ENCODE measurements around the gene GSE1. TPM values are rescaled to one million over a fixed set of nuclear protein-coding genes. Genes with fewer than 3 reads are reported as not detected.

Gene GSE1
- total and polyA plus RNA-seq, 2 experiments from 2014 or later = 32.4 to 135 TPM

DNA sequence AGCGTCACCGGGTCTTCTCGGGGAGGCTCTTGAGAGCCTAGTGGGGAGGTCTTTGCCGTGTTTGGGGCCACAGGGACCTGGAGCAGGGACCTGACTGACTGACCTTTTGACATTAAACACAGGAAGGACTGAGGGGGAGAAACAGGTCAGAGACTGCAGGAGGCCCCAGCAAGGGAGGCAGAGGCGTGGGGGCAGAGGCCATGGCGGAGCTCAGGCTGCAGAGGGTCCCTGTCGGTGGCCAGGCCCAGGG lies 41.6 kb upstream of the GSE1 start:
- Histone ChIP-seq H3K27me3 (ENCODE audit: insufficient read depth) (no peaks in the 10 kb centered on the region), H3K4me3 (no peak overlapping the region), H4K20me1 (replicated peaks; ENCODE audit: insufficient read depth) (no peaks in the 10 kb centered on the region; the same call in 1 of the 2 replicates), H2AFZ (no peak overlapping the region), H3K4me1 (ENCODE audit: insufficient read depth) (peaks cover 65% of the 10 kb centered on the region), H3F3A (replicated peaks; ENCODE audit: low read depth) (peaks cover 35% of the 10 kb centered on the region), H3K4me2 (0 out of 2 replicates have a peak overlapping the region, but pooled peaks have one; percentile 74), H3K79me2 (replicated peaks; ENCODE audit: insufficient read depth) (peaks cover 85% of the 10 kb centered on the region), H3K9me2 (ENCODE audit: insufficient read depth) (no peaks in the 10 kb centered on the region), H3K36me3 (ENCODE audit: insufficient read depth) (no peaks in the 10 kb centered on the region), H3K27ac (ENCODE audit: low read depth) (no peak overlapping the region)
- Mint-ChIP-seq H3K27ac (no peak overlapping the region), H3K4me3 (no peak overlapping the region), H3K4me1 (peaks cover 75% of the 10 kb centered on the region), H3K27me3 (ENCODE audit: insufficient read depth, low read depth, poor library complexity) (peaks cover 23% of the 10 kb centered on the region), H3K36me3 (ENCODE audit: low read depth) (peaks cover 14% of the 10 kb centered on the region), H3K9me3 (peaks cover 6% of the 10 kb centered on the region)
- TF ChIP-seq CREB1 (CRISPR knock-in tag; IDR thresholded peaks at IDR 0.05; ENCODE audit: low read depth) (no peak), JUNB (IDR thresholded peaks at IDR 0.05; ENCODE audit: unreplicated experiment) (no peak), STAT1 (IDR thresholded peaks at IDR 0.05; ENCODE audit: unreplicated experiment) (no peak), EZH2phosphoT487 (IDR thresholded peaks at IDR 0.05; ENCODE audit: unreplicated experiment) (no peak), ZNF331 (CRISPR knock-in tag; IDR thresholded peaks at IDR 0.05; ENCODE audit: low read depth) (no peak), POLR2AphosphoS5 (IDR thresholded peaks at IDR 0.05; ENCODE audit: low read depth) (no peak), ZNF114 (CRISPR knock-in tag; IDR thresholded peaks at IDR 0.05) (no peak), EZH2 (IDR thresholded peaks at IDR 0.05; ENCODE audit: low read depth, unreplicated experiment) (no peak)
- TF ChIP-seq, protein P1, sequence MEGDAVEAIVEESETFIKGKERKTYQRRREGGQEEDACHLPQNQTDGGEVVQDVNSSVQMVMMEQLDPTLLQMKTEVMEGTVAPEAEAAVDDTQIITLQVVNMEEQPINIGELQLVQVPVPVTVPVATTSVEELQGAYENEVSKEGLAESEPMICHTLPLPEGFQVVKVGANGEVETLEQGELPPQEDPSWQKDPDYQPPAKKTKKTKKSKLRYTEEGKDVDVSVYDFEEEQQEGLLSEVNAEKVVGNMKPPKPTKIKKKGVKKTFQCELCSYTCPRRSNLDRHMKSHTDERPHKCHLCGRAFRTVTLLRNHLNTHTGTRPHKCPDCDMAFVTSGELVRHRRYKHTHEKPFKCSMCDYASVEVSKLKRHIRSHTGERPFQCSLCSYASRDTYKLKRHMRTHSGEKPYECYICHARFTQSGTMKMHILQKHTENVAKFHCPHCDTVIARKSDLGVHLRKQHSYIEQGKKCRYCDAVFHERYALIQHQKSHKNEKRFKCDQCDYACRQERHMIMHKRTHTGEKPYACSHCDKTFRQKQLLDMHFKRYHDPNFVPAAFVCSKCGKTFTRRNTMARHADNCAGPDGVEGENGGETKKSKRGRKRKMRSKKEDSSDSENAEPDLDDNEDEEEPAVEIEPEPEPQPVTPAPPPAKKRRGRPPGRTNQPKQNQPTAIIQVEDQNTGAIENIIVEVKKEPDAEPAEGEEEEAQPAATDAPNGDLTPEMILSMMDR (conservative IDR thresholded peaks at IDR 0.05; ENCODE audit: low read depth in 2 of 2) = no peak
- TF ChIP-seq, protein P2, sequence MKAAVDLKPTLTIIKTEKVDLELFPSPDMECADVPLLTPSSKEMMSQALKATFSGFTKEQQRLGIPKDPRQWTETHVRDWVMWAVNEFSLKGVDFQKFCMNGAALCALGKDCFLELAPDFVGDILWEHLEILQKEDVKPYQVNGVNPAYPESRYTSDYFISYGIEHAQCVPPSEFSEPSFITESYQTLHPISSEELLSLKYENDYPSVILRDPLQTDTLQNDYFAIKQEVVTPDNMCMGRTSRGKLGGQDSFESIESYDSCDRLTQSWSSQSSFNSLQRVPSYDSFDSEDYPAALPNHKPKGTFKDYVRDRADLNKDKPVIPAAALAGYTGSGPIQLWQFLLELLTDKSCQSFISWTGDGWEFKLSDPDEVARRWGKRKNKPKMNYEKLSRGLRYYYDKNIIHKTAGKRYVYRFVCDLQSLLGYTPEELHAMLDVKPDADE (IDR thresholded peaks at IDR 0.05) = no peak
- TF ChIP-seq, protein P3, sequence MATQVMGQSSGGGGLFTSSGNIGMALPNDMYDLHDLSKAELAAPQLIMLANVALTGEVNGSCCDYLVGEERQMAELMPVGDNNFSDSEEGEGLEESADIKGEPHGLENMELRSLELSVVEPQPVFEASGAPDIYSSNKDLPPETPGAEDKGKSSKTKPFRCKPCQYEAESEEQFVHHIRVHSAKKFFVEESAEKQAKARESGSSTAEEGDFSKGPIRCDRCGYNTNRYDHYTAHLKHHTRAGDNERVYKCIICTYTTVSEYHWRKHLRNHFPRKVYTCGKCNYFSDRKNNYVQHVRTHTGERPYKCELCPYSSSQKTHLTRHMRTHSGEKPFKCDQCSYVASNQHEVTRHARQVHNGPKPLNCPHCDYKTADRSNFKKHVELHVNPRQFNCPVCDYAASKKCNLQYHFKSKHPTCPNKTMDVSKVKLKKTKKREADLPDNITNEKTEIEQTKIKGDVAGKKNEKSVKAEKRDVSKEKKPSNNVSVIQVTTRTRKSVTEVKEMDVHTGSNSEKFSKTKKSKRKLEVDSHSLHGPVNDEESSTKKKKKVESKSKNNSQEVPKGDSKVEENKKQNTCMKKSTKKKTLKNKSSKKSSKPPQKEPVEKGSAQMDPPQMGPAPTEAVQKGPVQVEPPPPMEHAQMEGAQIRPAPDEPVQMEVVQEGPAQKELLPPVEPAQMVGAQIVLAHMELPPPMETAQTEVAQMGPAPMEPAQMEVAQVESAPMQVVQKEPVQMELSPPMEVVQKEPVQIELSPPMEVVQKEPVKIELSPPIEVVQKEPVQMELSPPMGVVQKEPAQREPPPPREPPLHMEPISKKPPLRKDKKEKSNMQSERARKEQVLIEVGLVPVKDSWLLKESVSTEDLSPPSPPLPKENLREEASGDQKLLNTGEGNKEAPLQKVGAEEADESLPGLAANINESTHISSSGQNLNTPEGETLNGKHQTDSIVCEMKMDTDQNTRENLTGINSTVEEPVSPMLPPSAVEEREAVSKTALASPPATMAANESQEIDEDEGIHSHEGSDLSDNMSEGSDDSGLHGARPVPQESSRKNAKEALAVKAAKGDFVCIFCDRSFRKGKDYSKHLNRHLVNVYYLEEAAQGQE (IDR thresholded peaks at IDR 0.05; ENCODE audit: unreplicated experiment) = no peak
- TF ChIP-seq, protein P4, sequence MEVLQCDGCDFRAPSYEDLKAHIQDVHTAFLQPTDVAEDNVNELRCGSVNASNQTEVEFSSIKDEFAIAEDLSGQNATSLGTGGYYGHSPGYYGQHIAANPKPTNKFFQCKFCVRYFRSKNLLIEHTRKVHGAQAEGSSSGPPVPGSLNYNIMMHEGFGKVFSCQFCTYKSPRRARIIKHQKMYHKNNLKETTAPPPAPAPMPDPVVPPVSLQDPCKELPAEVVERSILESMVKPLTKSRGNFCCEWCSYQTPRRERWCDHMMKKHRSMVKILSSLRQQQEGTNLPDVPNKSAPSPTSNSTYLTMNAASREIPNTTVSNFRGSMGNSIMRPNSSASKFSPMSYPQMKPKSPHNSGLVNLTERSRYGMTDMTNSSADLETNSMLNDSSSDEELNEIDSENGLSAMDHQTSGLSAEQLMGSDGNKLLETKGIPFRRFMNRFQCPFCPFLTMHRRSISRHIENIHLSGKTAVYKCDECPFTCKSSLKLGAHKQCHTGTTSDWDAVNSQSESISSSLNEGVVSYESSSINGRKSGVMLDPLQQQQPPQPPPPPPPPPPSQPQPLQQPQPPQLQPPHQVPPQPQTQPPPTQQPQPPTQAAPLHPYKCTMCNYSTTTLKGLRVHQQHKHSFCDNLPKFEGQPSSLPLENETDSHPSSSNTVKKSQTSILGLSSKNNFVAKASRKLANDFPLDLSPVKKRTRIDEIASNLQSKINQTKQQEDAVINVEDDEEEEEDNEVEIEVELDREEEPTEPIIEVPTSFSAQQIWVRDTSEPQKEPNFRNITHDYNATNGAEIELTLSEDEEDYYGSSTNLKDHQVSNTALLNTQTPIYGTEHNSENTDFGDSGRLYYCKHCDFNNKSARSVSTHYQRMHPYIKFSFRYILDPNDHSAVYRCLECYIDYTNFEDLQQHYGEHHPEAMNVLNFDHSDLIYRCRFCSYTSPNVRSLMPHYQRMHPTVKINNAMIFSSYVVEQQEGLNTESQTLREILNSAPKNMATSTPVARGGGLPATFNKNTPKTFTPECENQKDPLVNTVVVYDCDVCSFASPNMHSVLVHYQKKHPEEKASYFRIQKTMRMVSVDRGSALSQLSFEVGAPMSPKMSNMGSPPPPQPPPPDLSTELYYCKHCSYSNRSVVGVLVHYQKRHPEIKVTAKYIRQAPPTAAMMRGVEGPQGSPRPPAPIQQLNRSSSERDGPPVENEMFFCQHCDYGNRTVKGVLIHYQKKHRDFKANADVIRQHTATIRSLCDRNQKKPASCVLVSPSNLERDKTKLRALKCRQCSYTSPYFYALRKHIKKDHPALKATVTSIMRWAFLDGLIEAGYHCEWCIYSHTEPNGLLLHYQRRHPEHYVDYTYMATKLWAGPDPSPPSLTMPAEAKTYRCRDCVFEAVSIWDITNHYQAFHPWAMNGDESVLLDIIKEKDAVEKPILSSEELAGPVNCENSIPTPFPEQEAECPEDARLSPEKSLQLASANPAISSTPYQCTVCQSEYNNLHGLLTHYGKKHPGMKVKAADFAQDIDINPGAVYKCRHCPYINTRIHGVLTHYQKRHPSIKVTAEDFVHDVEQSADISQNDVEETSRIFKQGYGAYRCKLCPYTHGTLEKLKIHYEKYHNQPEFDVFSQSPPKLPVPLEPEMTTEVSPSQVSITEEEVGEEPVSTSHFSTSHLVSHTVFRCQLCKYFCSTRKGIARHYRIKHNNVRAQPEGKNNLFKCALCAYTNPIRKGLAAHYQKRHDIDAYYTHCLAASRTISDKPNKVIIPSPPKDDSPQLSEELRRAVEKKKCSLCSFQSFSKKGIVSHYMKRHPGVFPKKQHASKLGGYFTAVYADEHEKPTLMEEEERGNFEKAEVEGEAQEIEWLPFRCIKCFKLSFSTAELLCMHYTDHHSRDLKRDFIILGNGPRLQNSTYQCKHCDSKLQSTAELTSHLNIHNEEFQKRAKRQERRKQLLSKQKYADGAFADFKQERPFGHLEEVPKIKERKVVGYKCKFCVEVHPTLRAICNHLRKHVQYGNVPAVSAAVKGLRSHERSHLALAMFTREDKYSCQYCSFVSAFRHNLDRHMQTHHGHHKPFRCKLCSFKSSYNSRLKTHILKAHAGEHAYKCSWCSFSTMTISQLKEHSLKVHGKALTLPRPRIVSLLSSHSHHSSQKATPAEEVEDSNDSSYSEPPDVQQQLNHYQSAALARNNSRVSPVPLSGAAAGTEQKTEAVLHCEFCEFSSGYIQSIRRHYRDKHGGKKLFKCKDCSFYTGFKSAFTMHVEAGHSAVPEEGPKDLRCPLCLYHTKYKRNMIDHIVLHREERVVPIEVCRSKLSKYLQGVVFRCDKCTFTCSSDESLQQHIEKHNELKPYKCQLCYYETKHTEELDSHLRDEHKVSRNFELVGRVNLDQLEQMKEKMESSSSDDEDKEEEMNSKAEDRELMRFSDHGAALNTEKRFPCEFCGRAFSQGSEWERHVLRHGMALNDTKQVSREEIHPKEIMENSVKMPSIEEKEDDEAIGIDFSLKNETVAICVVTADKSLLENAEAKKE (CRISPR knock-in tag; IDR thresholded peaks at IDR 0.05) = no peak
- ATAC-seq (no peak), DNase-seq (ENCODE audit: low spot score) (no peak)
